ENCODE measurements around the gene FHOD3. TPM values are rescaled to one million over a fixed set of nuclear protein-coding genes. Genes with fewer than 3 reads are reported as not detected.

FHOD3 gene
- total RNA-seq, 1 experiment from 2014 or later = 2.9 TPM

DNA sequence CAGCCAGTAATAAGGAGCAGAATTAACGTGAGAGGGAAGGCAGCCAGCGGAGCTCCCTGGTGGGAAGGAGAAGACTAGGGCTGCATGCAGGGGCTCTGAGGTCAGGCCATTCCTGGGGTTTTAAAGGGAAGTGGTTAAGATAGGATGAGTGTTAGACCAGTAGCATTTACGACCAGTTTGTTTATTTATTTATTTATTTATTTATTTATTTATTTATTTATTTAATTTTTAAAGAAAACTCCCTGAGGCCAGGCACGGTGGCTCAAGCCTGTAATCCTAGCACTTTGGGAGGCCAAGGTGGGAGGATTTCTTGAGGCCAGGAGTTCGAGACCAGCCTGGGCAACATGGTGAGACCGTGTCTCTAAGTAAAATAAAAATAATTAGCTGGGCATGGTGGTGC is 152.8 kb downstream of the FHOD3 start:
- no peaks in the 10 kb centered on the region for H3K36me3 Mint-ChIP-seq (ENCODE audit: insufficient read depth, unreplicated experiment)
- H3K27me3 Mint-ChIP-seq (ENCODE audit: unreplicated experiment) = no peaks in the 10 kb centered on the region
- no TSS peak for BruUV-seq (replicated peaks)
- CTCF ChIA-PET = no interaction called here
- H3K4me3 Mint-ChIP-seq (ENCODE audit: low read depth, unreplicated experiment) = no peak overlapping the region
- no peak for DNase-seq
- intact Hi-C loops (cut with micrococcal nuclease; ENCODE audit: unreplicated experiment) = no loop called here
- peaks cover 48% of the 10 kb centered on the region for H3K4me1 Mint-ChIP-seq (ENCODE audit: low read depth, unreplicated experiment)
- no peaks in the 10 kb centered on the region for H3K9me3 Mint-ChIP-seq (ENCODE audit: low read depth, unreplicated experiment)
- peak overlapping the region; percentile 21 for H3K27ac Mint-ChIP-seq (ENCODE audit: unreplicated experiment)
- TF ChIP-seq, protein P1, sequence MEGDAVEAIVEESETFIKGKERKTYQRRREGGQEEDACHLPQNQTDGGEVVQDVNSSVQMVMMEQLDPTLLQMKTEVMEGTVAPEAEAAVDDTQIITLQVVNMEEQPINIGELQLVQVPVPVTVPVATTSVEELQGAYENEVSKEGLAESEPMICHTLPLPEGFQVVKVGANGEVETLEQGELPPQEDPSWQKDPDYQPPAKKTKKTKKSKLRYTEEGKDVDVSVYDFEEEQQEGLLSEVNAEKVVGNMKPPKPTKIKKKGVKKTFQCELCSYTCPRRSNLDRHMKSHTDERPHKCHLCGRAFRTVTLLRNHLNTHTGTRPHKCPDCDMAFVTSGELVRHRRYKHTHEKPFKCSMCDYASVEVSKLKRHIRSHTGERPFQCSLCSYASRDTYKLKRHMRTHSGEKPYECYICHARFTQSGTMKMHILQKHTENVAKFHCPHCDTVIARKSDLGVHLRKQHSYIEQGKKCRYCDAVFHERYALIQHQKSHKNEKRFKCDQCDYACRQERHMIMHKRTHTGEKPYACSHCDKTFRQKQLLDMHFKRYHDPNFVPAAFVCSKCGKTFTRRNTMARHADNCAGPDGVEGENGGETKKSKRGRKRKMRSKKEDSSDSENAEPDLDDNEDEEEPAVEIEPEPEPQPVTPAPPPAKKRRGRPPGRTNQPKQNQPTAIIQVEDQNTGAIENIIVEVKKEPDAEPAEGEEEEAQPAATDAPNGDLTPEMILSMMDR (IDR thresholded peaks at IDR 0.05; ENCODE audit: unreplicated experiment) = no peak

- no peak overlapping the region for H3K4me3 Mint-ChIP-seq (ENCODE audit: low read depth, unreplicated experiment)
- no peaks in the 10 kb centered on the region for H3K36me3 Mint-ChIP-seq (ENCODE audit: insufficient read depth, unreplicated experiment)
- CTCF ChIA-PET = interaction anchor here (0.9 kb wide), 1 partner anchor 13 kb away, joined by 3 read pairs; no protein-coding TSS in a partner anchor
- H3K27me3 Mint-ChIP-seq (ENCODE audit: unreplicated experiment) = no peaks in the 10 kb centered on the region
- no peaks in the 10 kb centered on the region for H3K9me3 Mint-ChIP-seq (ENCODE audit: low read depth, unreplicated experiment)
- TF ChIP-seq, protein P1 (IDR thresholded peaks at IDR 0.05; ENCODE audit: unreplicated experiment) = no peak
- no TSS peak for BruUV-seq (replicated peaks)
- peaks cover 48% of the 10 kb centered on the region for H3K4me1 Mint-ChIP-seq (ENCODE audit: low read depth, unreplicated experiment)
- no peak overlapping the region for H3K27ac Mint-ChIP-seq (ENCODE audit: unreplicated experiment)
- DNase-seq = no peak
- intact Hi-C loops (cut with micrococcal nuclease; ENCODE audit: unreplicated experiment) = no loop called here
Observed at GRCh38 chr18:36451454-36452251, 154.1 kb downstream of the FHOD3 start.

DNA sequence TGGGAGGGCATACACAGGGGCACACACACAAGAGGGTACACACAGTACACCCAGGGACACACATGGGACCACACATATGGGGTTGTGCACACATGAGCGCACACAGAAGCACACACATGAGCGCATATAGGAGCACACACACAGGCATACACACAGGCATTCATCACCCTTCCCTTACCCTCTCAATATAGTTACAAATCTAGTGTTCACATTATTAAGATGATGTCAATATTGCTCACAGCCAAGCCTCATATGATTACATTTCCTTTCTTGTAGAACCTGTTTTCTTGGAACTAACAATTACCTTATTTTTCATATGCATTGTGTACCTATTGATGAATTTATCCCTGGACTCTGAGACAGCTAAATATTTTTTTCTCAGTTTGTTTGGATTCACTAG is 156.7 kb downstream of the FHOD3 start:
- H3K9me3 Mint-ChIP-seq (ENCODE audit: low read depth, unreplicated experiment) = no peaks in the 10 kb centered on the region
- no peak for DNase-seq
- BruUV-seq (replicated peaks) = no TSS peak
- H3K27ac Mint-ChIP-seq (ENCODE audit: unreplicated experiment) = peak overlapping the region; percentile 37
- no peaks in the 10 kb centered on the region for H3K36me3 Mint-ChIP-seq (ENCODE audit: insufficient read depth, unreplicated experiment)
- TF ChIP-seq, protein P1 (IDR thresholded peaks at IDR 0.05; ENCODE audit: unreplicated experiment) = no peak
- H3K4me1 Mint-ChIP-seq (ENCODE audit: low read depth, unreplicated experiment) = peaks cover 41% of the 10 kb centered on the region
- H3K27me3 Mint-ChIP-seq (ENCODE audit: unreplicated experiment) = peaks cover 11% of the 10 kb centered on the region
- CTCF ChIA-PET = interaction anchor here (0.7 kb wide), 1 partner anchor 388 kb away, joined by 3 read pairs; no protein-coding TSS in a partner anchor
- no peak overlapping the region for H3K4me3 Mint-ChIP-seq (ENCODE audit: low read depth, unreplicated experiment)
- intact Hi-C loops (cut with micrococcal nuclease; ENCODE audit: unreplicated experiment) = no loop called here

GRCh38 chr18:36454848-36455458 is 157.4 kb downstream of the FHOD3 start:
- no peak for DNase-seq
- TF ChIP-seq, protein P1 (IDR thresholded peaks at IDR 0.05; ENCODE audit: unreplicated experiment) = no peak
- no TSS peak for BruUV-seq (replicated peaks)
- Mint-ChIP-seq H3K9me3 (ENCODE audit: low read depth, unreplicated experiment) (no peaks in the 10 kb centered on the region), H3K4me3 (ENCODE audit: low read depth, unreplicated experiment) (no peak overlapping the region), H3K36me3 (ENCODE audit: insufficient read depth, unreplicated experiment) (no peaks in the 10 kb centered on the region), H3K27me3 (ENCODE audit: unreplicated experiment) (peaks cover 11% of the 10 kb centered on the region), H3K27ac (ENCODE audit: unreplicated experiment) (peak overlapping the region; percentile 37), H3K4me1 (ENCODE audit: low read depth, unreplicated experiment) (peaks cover 35% of the 10 kb centered on the region)
- CTCF ChIA-PET = no interaction called here
- intact Hi-C loops (cut with micrococcal nuclease; ENCODE audit: unreplicated experiment) = no loop called here
